Measurements from ENCODE around the gene NCCRP1.
"Not testable (repeated sequence)": the region's sequence is repeated elsewhere in the genome, so short reads cannot be mapped to it uniquely, and the experiment has no call there.

Gene NCCRP1

GRCh38 chr19:39217094-39217493, 20.3 kb downstream of the NCCRP1 start:
- no peaks in the 10 kb centered on the region for H3K79me2 ChIP-seq (ENCODE audit: insufficient read depth, low read length)
- H3K9me3 ChIP-seq (ENCODE audit: insufficient read depth, low read depth, low read length) = no peaks in the 10 kb centered on the region
- H3K4me3 ChIP-seq (ENCODE audit: low read length, poor library complexity, severe bottlenecking) = no peak overlapping the region
- no peaks in the 10 kb centered on the region for H3K27me3 ChIP-seq (ENCODE audit: insufficient read depth, low read length, poor library complexity, severe bottlenecking)
- no peaks in the 10 kb centered on the region for H4K20me1 ChIP-seq (ENCODE audit: insufficient read depth, low read length, poor library complexity, severe bottlenecking)
- H2AFZ ChIP-seq (ENCODE audit: low read length) = no peak overlapping the region
- H3K9ac ChIP-seq (ENCODE audit: low read depth, low read length, poor library complexity, severe bottlenecking) = no peak overlapping the region
- H3K36me3 ChIP-seq (ENCODE audit: insufficient read depth, low read length) = no peaks in the 10 kb centered on the region
- H3F3A ChIP-seq (ENCODE audit: low read depth) = no peaks in the 10 kb centered on the region
- TF ChIP-seq, protein P1, sequence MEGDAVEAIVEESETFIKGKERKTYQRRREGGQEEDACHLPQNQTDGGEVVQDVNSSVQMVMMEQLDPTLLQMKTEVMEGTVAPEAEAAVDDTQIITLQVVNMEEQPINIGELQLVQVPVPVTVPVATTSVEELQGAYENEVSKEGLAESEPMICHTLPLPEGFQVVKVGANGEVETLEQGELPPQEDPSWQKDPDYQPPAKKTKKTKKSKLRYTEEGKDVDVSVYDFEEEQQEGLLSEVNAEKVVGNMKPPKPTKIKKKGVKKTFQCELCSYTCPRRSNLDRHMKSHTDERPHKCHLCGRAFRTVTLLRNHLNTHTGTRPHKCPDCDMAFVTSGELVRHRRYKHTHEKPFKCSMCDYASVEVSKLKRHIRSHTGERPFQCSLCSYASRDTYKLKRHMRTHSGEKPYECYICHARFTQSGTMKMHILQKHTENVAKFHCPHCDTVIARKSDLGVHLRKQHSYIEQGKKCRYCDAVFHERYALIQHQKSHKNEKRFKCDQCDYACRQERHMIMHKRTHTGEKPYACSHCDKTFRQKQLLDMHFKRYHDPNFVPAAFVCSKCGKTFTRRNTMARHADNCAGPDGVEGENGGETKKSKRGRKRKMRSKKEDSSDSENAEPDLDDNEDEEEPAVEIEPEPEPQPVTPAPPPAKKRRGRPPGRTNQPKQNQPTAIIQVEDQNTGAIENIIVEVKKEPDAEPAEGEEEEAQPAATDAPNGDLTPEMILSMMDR (conservative IDR thresholded peaks at IDR 0.05; ENCODE audit: low read length) = no peak
- H3K9me2 ChIP-seq (replicated peaks; ENCODE audit: low read depth, low read length) = no peaks in the 10 kb centered on the region
- no peak overlapping the region for H3K4me2 ChIP-seq (ENCODE audit: low read depth, low read length, poor library complexity, severe bottlenecking)
- no peaks in the 10 kb centered on the region for H3K4me1 ChIP-seq (ENCODE audit: insufficient read depth, low read length, poor library complexity, severe bottlenecking)

DNA sequence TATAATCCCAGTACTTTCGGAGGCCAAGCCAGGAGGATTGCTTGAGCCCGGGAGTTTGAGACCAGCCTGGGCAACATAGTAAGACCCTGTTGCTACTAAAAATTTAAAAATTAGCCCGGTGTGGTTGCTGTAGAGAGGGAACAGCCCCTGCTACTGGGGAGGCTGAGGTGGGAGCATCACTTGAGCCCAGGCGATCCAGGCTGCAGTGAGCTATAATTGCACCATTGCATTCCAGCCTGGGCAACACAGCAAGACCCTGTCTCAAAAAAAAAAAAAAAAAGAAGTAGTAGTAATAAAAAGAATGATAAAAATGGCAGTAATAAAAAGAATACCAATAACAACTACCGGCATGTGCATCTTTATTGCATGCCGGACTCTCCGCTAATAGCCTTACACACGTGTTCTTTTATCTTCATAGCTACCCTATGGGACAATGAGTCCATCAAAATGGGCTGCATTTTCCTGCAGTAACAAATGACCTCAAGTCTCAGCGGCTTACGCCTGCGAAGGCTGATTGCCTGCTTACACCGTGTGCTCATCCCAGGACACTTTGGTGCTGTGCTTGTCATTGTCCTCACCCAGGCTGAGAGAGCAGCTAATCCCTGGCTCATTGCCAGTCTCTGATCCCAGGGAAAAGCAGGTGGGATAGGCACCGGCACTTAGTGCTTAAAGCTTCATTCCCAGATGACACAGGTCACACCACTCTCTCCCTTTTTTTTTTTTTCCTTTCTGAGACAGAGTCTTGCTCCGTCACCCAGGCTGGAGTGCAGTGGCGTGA, 21.7 kb downstream of the NCCRP1 start:
- H3K9ac ChIP-seq (ENCODE audit: low read depth, low read length, poor library complexity, severe bottlenecking) = no peak overlapping the region

GRCh38 chr19:39219108-39219507, 22.3 kb downstream of the NCCRP1 start:
- H3K4me3 ChIP-seq (ENCODE audit: low read length, poor library complexity, severe bottlenecking); H4K20me1 ChIP-seq (ENCODE audit: insufficient read depth, low read length, poor library complexity, severe bottlenecking); H3K9me3 ChIP-seq (ENCODE audit: insufficient read depth, low read depth, low read length); H3K4me2 ChIP-seq (ENCODE audit: low read depth, low read length, poor library complexity, severe bottlenecking); H3K36me3 ChIP-seq (ENCODE audit: insufficient read depth, low read length); H3K27me3 ChIP-seq (ENCODE audit: insufficient read depth, low read length, poor library complexity, severe bottlenecking); H2AFZ ChIP-seq (ENCODE audit: low read length); H3K4me1 ChIP-seq (ENCODE audit: insufficient read depth, low read length, poor library complexity, severe bottlenecking); H3K9ac ChIP-seq (ENCODE audit: low read depth, low read length, poor library complexity, severe bottlenecking); H3K79me2 ChIP-seq (ENCODE audit: insufficient read depth, low read length); H3F3A ChIP-seq (ENCODE audit: low read depth); H3K9me2 ChIP-seq (replicated peaks; ENCODE audit: low read depth, low read length): not testable (repeated sequence)
- TF ChIP-seq, protein P1 (conservative IDR thresholded peaks at IDR 0.05; ENCODE audit: low read length) = peak; percentile 24; the same call in 1 of the 2 replicates

More for the DNA sequence above, 21.7 kb downstream of the NCCRP1 start:
- Histone ChIP-seq H3K9me3 (ENCODE audit: insufficient read depth, low read depth, low read length) (no peaks in the 10 kb centered on the region), H2AFZ (ENCODE audit: low read length) (no peak overlapping the region), H3K9me2 (replicated peaks; ENCODE audit: low read depth, low read length) (no peaks in the 10 kb centered on the region), H3F3A (ENCODE audit: low read depth) (no peaks in the 10 kb centered on the region), H3K36me3 (ENCODE audit: insufficient read depth, low read length) (no peaks in the 10 kb centered on the region), H3K4me1 (ENCODE audit: insufficient read depth, low read length, poor library complexity, severe bottlenecking) (no peaks in the 10 kb centered on the region), H3K4me3 (ENCODE audit: low read length, poor library complexity, severe bottlenecking) (no peak overlapping the region), H3K4me2 (ENCODE audit: low read depth, low read length, poor library complexity, severe bottlenecking) (no peak overlapping the region), H3K27me3 (ENCODE audit: insufficient read depth, low read length, poor library complexity, severe bottlenecking) (no peaks in the 10 kb centered on the region), H4K20me1 (ENCODE audit: insufficient read depth, low read length, poor library complexity, severe bottlenecking) (no peaks in the 10 kb centered on the region), H3K79me2 (ENCODE audit: insufficient read depth, low read length) (no peaks in the 10 kb centered on the region)
- TF ChIP-seq EZH2phosphoT487 (IDR thresholded peaks at IDR 0.05; ENCODE audit: borderline replicate concordance) = no peak
- TF ChIP-seq, protein P1 (conservative IDR thresholded peaks at IDR 0.05; ENCODE audit: low read length) = no peak

Measured in Loucy (cell line).